Activated gamma-delta T cell (primary cell): ENCODE results near the gene DEDD2.

Source experiments
- DNase-seq: peaks from one replicate; lab custom pipeline; 2025; lab: John Stamatoyannopoulos, UW

The DEDD2 gene

DNA sequence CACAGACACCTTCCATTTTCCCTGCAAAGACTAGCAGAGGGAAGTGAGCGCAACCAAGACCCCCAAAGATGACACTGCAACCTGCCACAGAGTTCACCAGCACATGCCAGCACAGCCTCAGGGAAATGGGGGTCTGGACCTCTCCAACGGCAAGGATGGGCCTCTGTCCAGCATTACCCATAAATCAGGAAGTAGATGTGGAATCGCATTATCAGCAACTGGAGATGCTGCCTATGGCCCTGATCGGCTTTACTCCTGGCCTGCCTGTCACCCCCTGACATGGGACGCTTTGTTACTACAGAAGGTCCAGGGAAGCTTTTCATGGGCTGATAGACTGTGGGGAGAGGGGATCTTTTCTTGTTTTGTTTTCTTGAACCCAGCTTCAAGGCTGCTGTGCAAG lies 43.8 kb downstream of the DEDD2 start:
- DNase-seq, result no peak

DNA sequence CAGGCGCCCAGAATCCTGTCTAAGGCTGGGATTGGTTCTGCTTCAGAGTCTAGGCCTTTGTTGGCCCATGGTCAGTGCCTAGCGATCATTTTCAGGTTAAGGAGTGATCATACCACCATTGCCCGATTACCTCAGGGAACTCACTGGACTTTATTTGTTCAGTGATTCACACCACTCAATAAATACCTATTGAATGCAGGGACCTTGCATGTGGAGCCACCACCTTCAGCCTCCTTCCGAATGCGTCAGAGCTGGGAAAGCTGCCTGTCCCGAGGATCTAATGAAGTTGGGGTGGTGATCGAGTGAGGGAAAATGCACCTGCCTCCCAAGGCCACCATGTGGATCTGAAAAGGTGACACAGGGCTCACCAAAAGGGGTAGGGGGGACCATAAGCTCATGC lies 45.2 kb downstream of the DEDD2 start:
- no peak for DNase-seq

DNA sequence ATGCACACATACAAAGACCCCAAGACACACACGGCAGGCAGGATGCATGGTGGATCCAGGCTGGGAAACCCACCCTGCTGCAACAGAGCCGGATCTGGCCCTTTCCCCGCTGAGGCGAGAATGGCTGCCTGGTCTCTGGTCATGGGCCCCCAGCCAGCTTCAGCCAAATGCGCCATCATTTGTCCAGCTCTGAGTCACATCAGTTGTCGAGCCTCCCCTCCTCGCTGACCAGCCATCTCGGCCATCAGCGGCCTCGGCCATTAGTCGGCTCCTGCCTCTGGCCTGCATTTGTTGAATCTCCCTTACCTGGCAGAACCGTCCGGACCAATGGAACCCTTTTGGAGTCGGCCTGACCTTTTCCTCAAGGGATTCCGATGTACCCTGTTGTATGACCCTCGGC lies 46.8 kb downstream of the DEDD2 start:
- no peak for DNase-seq

- DNase-seq, result no peak
Measured at GRCh38 chr19:42169486-42170413, 47.7 kb downstream of the DEDD2 start.

- no peak for DNase-seq
Measured at GRCh38 chr19:42168206-42168605, 49.3 kb downstream of the DEDD2 start.

GRCh38 chr19:42166316-42166715 lies 51.2 kb downstream of the DEDD2 start:
- no peak for DNase-seq

DNA sequence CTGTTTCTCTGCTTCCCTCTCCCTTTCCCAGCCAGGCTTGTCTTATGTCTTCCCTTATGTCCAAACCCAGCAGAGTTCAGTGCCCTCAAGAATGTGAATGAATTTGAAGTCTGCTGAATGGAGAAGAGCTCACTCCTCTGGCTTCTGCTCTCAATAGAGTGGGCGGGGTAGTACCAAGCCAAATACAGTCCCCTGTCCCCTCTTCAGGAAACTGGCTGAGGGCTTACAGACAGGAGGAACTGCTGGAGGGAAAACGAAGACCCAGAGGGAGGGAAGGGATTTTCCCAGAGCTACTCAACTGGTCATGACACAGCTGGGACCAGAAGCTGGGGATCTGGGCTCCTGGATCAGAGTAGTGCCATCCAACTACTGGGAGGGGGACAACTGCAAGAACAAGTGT lies 52.3 kb downstream of the DEDD2 start:
- no peak for DNase-seq

DNA sequence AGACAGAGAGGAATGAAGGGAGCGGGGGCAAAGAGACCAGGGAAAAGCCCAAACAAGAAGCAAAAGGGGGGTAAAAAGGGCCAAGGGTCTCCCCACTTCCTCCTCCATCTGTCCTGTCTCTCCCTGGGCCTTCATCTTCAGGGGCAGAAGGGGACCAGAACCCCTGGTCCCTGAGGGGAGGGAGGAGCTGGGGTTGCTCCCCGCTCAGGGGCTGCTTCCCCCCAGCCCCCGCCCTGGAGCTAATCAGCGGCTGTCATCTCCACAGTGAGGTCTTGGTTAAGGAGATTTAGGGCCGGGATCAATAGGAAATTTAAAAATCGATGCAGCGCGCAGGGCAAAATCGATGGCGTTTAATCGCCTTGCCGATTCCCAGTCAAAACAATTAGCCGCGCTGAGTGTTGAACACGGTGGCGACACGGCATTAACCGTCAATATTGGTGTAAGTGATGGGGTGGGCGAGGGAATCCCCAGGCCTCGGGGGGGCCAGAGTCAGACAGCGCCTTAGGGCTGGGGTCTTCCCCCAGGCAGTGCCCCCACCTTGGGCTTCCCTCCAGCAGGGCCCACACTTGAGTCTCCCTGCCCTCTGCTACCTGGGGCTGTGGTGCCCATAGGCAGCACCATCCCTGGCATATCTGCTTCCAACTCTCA lies 55.7 kb downstream of the DEDD2 start:
- no peak for DNase-seq

DNA sequence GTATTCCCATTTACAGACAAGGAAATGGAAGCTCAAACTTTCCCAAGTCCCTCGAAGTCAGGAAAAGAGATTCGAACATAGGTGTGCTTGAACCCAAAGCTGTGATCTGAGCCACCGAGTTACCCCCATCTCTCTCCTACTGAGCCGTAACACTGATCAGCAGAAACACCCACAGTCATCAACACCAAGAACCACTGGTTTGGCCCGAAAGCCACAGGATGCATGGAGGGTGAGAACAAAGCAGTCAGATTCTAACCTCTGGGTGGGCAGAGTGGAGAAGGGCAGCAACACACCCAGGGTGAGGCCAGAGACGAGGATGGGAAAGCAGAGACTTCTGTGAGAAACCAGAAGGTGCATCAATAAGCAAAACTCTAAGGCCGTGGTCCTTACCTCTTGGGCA lies 57.5 kb downstream of the DEDD2 start:
- no peak for DNase-seq

DNA sequence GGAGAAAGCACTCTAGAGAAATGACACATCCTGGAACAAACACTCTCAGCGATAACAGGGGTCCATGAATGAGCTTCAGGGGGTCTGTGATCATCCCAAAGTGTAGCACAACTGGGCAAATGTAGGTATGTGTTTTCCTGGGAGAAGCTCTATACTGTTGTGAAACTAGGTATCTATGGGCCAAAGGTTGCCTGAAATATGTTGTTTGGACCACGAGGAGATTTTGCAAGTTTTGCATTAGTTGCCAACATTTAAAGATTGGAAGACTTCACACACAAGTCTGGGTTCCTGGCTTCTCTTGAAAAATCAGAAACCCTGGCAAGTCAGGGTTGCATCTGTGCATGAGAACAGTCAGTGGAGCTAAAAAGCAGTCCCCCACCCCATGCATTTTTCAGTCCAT lies 58.6 kb downstream of the DEDD2 start:
- no peak for DNase-seq

- DNase-seq, result no peak
Measured at GRCh38 chr19:42156571-42156970, 60.9 kb downstream of the DEDD2 start.

DNA sequence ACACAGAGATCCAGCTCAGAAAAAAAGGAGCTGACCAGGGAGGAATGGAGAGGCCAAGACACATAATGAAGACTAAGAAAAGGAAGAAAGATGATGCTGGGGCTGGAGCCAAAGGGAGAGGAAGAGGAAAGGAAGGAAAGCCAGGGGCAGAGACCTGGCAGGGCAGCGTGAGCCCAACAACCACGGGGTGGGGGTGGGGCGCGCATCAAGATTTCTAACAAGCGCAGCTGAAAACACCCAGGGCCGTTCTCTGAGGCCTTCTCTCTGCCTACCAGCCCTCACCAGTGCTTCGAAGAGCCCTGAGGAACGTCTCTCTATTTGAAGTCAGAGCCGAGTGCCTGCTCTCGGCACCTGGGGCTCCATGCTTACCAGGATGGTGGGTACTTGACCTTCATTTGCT lies 61.7 kb downstream of the DEDD2 start:
- no peak for DNase-seq

- no peak for DNase-seq
Measured at GRCh38 chr19:42154471-42155323, 62.8 kb downstream of the DEDD2 start.

GRCh38 chr19:42153672-42154433 lies 63.6 kb downstream of the DEDD2 start:
- DNase-seq, result no peak

DNA sequence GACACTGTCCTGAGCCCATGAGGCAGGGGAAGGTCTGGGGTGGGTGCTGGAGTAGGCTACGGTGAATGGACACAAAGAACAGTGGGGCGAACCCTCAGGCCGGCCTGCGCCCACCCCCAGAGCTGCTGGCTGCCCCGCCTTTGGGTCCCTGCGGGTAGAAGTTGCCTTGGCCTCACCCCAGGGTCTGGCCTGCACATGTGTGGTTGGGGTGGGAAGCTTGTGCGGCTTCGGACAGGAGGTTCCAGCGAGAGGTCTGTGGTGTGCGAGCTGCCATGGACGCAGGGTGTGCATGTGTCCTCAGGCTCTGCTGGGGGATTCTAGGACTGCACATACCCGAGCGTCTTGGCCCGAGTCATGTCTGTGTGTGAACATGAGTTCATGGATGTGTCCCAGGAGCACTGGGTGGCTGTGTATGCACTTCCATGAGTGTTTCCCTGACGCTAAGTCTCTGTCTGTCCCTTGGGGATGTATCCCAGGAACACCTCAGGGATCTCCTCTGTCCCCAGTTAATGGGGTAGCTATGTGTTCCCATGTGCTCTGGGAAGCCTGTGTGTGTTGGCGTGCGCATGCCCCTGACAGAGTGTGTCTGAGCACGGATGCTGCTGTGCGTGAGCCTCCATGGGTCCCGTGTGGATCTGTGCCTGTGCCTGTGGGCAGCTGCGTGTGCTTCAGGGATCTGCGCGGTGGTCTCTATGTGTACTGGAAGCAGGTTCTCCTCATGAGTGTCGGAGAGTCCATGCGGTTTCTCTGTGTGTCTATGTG lies 64.4 kb downstream of the DEDD2 start:
- DNase-seq, result no peak

- DNase-seq, result no peak
Measured at GRCh38 chr19:42151782-42152684, 65.4 kb downstream of the DEDD2 start.

- no peak for DNase-seq
Measured at GRCh38 chr19:42150911-42151361, 66.5 kb downstream of the DEDD2 start.

DNA sequence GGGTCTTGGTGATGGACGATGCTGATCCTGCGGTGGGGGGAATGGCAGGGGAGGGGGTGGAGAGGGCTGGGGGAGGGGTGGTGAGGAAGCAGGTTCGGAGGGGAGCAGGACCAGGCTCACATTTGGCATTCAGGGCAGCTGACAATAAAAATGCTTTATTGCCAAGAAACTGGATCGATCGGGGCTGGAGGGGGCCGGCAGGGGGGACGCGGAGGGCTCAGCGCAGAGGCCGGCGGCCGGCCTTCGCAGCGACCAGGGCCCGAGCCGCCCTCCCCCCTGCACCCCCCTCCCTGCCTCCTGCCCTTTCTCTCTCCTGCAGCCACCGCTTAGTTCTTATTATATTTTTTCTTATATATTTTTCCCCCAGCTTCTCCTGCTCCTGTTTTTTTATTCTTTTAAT lies 67.1 kb downstream of the DEDD2 start:
- DNase-seq, result no peak

DNA sequence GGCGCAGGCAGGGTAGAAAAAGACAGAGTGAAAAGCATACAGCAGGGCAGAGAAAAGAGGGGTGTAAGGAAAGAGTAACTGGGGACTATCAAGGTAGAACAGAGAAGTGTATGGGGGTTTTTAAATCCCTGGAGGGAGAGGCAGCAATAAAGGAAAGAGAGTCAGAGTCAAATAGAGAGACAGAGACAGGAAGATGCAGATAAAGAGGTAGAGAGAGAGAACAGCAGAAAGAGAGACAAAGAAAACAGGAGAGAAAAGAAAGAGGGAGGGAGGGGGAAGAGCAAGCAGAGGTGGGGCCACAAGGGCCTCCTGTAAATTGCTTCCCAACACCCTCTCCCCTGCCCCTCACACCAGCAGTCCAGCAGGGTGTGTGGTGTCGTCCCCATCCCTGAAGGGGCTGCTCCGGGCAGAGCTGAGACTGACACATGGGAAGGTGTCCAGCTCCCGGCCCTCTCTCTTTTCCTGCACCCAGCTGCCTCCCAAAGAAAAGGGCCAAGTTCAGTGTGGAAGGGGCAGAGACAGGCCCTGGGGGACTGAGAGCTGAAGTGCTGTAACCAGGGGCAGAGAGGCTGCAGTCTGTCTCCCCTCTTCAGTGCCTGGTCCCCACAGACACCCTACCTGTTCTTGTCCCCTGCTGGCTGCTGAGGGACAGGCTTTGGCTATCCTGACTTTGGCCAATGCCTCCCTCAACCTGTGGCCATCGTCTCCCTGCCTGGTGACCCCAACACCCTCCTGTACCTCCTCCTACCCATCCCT lies 67.9 kb downstream of the DEDD2 start:
- DNase-seq, result no peak
